Nephron (organoid): Measurements from ENCODE around the gene CLIC4.

ENCODE experiments used
- H3K27ac Mint-ChIP-seq, 3 experiments: 2 replicates each; pipeline ENCODE4 v1.8.0; 2020; ENCODE audit warnings: mixed read lengths in 3 of 3, mild to moderate bottlenecking in 2 of 3, moderate library complexity in 1 of 3
- H3K27me3 Mint-ChIP-seq: 2 replicates; pipeline ENCODE4 v1.8.0; 2021; ENCODE audit warnings: low read depth, mild to moderate bottlenecking, moderate library complexity, mixed read lengths
- H3K36me3 Mint-ChIP-seq: 2 replicates; pipeline ENCODE4 v1.8.0; 2020; ENCODE audit warnings: low read depth, mixed read lengths
- H3K4me1 Mint-ChIP-seq: 2 replicates; pipeline ENCODE4 v1.8.0; 2020; ENCODE audit warnings: mixed read lengths
- H3K4me3 Mint-ChIP-seq, 3 experiments: 2 replicates each; pipeline ENCODE4 v1.8.0; 2020; ENCODE audit warnings: mild to moderate bottlenecking in 3 of 3, mixed read lengths in 3 of 3, moderate library complexity in 2 of 3
- H3K9me3 Mint-ChIP-seq: 2 replicates; pipeline ENCODE4 v1.8.0; 2020; ENCODE audit warnings: mixed read lengths
- TF ChIP-seq, protein P1 (sequence below), 3 experiments: fragments of 200-600 bp; sonication (generic); IDR thresholded peaks; one replicate each; pipeline ENCODE4 v1.5.0; 2021; ENCODE audit warnings: antibody characterized with exemption in 3 of 3; ENCODE audit not compliant: unreplicated experiment in 3 of 3

CLIC4 gene

DNA sequence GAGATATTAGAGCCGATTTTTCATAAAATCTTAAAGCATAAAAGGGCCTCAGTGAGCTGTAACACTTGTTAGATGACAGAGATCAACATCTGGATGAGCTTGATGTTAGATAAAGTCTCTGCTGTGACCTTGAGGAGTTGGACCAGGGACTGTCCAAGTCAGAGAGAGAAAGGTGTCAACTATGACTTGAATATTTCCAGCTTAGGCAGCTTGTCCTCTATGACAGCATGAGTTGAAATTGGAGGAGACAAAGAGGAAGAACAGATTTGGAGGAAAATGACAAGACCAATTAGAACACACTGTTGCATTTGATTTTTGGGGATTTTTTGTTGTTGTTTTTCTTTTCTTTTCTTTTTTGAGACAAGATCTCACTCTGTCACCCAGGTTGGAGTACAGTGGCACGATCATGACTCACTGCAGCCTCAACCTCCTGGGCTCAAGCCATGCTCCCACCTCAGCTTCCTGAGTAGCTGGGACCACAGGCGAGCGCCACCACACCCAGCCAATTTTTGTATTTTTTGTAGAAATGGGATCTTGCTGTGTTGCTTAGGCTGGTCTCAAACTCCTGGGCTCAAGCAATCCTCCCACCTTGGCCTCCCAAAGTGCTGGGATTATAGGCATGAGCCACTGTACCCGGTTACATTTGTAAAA is 35.3 kb upstream of the CLIC4 start:
- Mint-ChIP-seq H3K9me3 (no peaks in the 10 kb centered on the region), H3K4me3 (no peak overlapping the region), H3K27me3 (peaks cover 3% of the 10 kb centered on the region), H3K4me1 (peaks cover 9% of the 10 kb centered on the region), H3K27ac (no peak overlapping the region), H3K36me3 (no peaks in the 10 kb centered on the region)
- TF ChIP-seq, protein P1, sequence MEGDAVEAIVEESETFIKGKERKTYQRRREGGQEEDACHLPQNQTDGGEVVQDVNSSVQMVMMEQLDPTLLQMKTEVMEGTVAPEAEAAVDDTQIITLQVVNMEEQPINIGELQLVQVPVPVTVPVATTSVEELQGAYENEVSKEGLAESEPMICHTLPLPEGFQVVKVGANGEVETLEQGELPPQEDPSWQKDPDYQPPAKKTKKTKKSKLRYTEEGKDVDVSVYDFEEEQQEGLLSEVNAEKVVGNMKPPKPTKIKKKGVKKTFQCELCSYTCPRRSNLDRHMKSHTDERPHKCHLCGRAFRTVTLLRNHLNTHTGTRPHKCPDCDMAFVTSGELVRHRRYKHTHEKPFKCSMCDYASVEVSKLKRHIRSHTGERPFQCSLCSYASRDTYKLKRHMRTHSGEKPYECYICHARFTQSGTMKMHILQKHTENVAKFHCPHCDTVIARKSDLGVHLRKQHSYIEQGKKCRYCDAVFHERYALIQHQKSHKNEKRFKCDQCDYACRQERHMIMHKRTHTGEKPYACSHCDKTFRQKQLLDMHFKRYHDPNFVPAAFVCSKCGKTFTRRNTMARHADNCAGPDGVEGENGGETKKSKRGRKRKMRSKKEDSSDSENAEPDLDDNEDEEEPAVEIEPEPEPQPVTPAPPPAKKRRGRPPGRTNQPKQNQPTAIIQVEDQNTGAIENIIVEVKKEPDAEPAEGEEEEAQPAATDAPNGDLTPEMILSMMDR (IDR thresholded peaks at IDR 0.05; ENCODE audit: unreplicated experiment in 3 of 3): no peak

DNA sequence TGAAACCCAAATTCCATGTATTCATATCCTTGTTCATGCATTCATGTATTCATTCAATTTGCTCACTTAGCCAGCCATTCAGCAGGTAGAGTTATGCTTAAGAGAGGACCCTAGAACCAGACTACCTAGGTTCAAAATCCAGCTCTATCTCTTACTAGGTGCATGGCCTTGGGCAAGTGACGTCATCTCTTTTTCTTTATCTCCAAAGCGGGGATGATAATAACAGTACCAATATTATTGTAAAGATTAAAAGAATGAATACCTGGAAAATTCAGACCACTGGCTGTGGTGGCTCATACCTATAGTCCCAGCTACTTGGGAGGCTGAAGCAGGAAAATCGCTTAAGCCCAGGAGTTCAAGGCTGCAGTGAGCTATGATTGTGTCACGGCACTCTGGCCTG is 33.9 kb upstream of the CLIC4 start:
- TF ChIP-seq, protein P1 (IDR thresholded peaks at IDR 0.05; ENCODE audit: unreplicated experiment in 3 of 3): no peak
- H3K9me3 Mint-ChIP-seq: no peaks in the 10 kb centered on the region
- H3K4me3 Mint-ChIP-seq: no peak overlapping the region
- no peak overlapping the region for H3K27ac Mint-ChIP-seq
- no peaks in the 10 kb centered on the region for H3K36me3 Mint-ChIP-seq
- peaks cover 3% of the 10 kb centered on the region for H3K27me3 Mint-ChIP-seq
- H3K4me1 Mint-ChIP-seq: no peaks in the 10 kb centered on the region

DNA sequence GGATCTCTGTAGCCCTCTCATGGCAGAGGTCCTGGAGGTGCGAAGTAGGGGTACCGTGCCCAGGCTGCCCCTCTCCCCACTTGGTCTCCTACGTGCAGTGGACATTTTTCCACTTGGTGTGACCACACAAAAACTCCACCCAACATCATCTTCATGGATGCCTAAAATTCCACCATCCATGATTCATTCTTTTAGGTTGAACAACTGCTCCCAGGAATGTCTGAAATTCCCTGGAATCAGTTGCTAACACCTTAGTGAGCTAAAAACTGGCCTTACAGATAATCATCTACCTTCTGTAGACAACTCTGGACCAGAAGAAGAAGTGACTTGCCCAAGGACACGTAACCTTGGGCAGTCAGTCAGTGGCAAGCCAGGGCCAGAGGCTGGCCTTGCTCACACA is 32.1 kb upstream of the CLIC4 start:
- no peaks in the 10 kb centered on the region for H3K27me3 Mint-ChIP-seq

DNA sequence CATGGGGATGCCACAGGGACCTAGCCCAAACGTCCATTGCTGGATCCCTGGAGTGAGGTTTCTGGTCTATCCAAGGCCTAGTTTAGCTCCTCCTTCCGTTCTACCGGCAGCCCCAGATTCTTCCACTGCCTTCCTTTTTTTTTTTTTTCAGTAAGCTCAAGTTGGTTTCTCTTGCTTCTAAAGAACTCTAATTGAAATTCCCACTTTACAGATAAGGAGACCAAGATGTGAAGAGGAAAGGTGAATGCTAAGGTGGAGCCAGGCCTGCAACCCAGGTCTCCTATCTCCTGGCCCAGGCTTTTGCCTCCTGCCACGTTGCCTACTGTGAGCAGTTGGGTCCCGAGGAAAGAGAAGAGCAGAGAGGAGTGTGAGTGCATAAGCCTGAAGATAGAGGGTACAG is 31.5 kb upstream of the CLIC4 start:
- no peaks in the 10 kb centered on the region for H3K9me3 Mint-ChIP-seq
- H3K4me1 Mint-ChIP-seq: no peaks in the 10 kb centered on the region
- TF ChIP-seq, protein P1 (IDR thresholded peaks at IDR 0.05; ENCODE audit: unreplicated experiment in 3 of 3): no peak
- H3K36me3 Mint-ChIP-seq: no peaks in the 10 kb centered on the region
- no peak overlapping the region for H3K27ac Mint-ChIP-seq
- H3K27me3 Mint-ChIP-seq: no peaks in the 10 kb centered on the region
- H3K4me3 Mint-ChIP-seq: no peak overlapping the region

More for the DNA sequence above, 32.1 kb upstream of the CLIC4 start:
- TF ChIP-seq, protein P1 (IDR thresholded peaks at IDR 0.05; ENCODE audit: unreplicated experiment in 3 of 3): no peak
- no peaks in the 10 kb centered on the region for H3K9me3 Mint-ChIP-seq
- H3K27ac Mint-ChIP-seq: no peak overlapping the region
- no peaks in the 10 kb centered on the region for H3K36me3 Mint-ChIP-seq
- H3K4me3 Mint-ChIP-seq: no peak overlapping the region
- no peaks in the 10 kb centered on the region for H3K4me1 Mint-ChIP-seq

DNA sequence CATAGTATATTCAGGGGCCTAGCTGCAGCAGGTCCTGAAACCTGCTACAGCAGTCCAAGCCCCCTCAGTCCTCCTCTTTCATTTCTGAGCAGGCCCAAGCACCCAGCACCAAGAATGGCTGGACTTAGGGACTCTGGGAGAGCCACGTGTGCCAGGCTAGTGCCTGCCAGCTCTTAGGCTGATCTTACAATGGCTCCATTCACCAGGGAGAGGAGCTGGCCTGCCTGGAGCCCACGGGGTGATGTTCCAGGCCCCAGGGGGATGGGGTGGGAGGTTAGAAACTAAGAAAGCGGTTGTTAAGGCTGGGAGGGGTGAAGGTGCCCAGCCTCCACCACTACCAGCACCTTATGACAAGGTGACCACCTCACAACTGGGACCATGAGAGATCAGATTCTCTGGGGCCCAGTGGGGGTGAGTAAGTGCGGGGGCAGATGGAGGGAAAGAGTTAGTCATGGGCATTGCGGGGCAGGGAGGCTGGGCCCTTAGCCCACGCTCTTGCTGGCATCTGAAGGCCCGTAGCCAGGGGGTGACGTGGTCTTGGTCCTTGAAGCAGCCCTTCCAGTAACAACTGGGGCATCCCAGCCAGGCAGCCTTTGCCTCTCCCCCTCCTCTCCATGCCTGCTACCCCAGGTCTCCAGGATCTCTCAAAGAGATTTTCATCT is 30.3 kb upstream of the CLIC4 start:
- no peak overlapping the region for H3K27ac Mint-ChIP-seq
- H3K36me3 Mint-ChIP-seq: no peaks in the 10 kb centered on the region
- no peaks in the 10 kb centered on the region for H3K27me3 Mint-ChIP-seq
- no peaks in the 10 kb centered on the region for H3K9me3 Mint-ChIP-seq
- no peak overlapping the region for H3K4me3 Mint-ChIP-seq
- no peaks in the 10 kb centered on the region for H3K4me1 Mint-ChIP-seq
- TF ChIP-seq, protein P1 (IDR thresholded peaks at IDR 0.05; ENCODE audit: unreplicated experiment in 3 of 3): no peak

DNA sequence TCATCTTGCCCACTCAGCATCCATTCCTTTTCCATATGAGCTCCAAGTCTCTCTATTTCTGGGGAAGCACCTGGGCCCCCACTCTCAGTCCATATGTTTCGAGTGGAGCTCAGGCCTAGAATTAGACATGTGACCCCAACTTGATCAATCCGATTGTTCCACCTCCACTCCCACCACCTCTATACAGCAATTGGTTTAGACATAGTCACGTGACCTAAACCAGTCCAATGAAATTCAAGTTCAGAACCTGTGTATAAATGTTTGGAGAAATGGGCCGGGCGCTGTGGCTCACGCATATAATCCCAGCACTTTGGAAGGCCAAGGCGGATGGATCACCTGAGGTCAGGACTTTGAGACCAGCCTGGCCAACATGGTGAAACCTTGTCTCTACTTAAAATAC is 29.6 kb upstream of the CLIC4 start:
- Mint-ChIP-seq H3K27ac (no peak overlapping the region), H3K4me1 (no peaks in the 10 kb centered on the region), H3K36me3 (no peaks in the 10 kb centered on the region), H3K27me3 (no peaks in the 10 kb centered on the region), H3K4me3 (no peak overlapping the region), H3K9me3 (no peaks in the 10 kb centered on the region)
- TF ChIP-seq, protein P1 (IDR thresholded peaks at IDR 0.05; ENCODE audit: unreplicated experiment in 3 of 3): no peak
